Common myeloid progenitor, CD34-positive (primary cell): Measurements from ENCODE around the gene ZNF853.
"Not testable (repeated sequence)": the region's sequence is repeated elsewhere in the genome, so short reads cannot be mapped to it uniquely, and the experiment has no call there.

Experiments
- CTCF ChIA-PET: fragments of 350-600 bp; sonication (Branson Sonifier 250); formaldehyde crosslinking; loops from one replicate; lab custom pipeline; 2021; ENCODE audit warnings: antibody characterized with exemption; lab: Charles Lee
- POLR2A ChIA-PET: fragments of 350-600 bp; sonication (Branson Sonifier 250); formaldehyde crosslinking; loops from one replicate; lab custom pipeline; 2021; ENCODE audit warnings: antibody characterized with exemption; lab: Charles Lee
- DNase-seq, 3 donors: peaks; one replicate each; pipeline versions ENCODE4 v3.0.0 to v3.0.0-alpha.2; 2013
- H3K27ac ChIP-seq, 2 experiments: 1 replicate in 1 of 2; 2 replicates in 1 of 2; pipeline ENCODE4 v1.7.0; 2013; ENCODE audit warnings: inconsistent platforms in 2 of 2, low read length in 2 of 2, mild to moderate bottlenecking in 2 of 2, low read depth in 1 of 2, moderate library complexity in 1 of 2; ENCODE audit not compliant: severe bottlenecking in 2 of 2, insufficient read depth in 1 of 2, poor library complexity in 1 of 2
- H3K27me3 ChIP-seq, 5 experiments: replicated peaks in 2 of 5; 1 replicate in 3 of 5; 2 replicates in 2 of 5; pipeline versions ENCODE4 v1.6.1 to v1.7.0; 2013; ENCODE audit warnings: low read length in 4 of 5, mild to moderate bottlenecking in 2 of 5, moderate library complexity in 2 of 5, inconsistent platforms in 1 of 5; ENCODE audit not compliant: insufficient read depth in 5 of 5, control insufficient read depth in 4 of 5
- H3K36me3 ChIP-seq, 4 experiments: 1 replicate in 2 of 4; 2 replicates in 2 of 4; pipeline versions ENCODE4 v1.6.1 to v1.7.0; 2013; ENCODE audit warnings: low read length in 3 of 4, control low read depth in 1 of 4, mild to moderate bottlenecking in 1 of 4; ENCODE audit not compliant: control insufficient read depth in 4 of 4, insufficient read depth in 4 of 4
- H3K4me1 ChIP-seq, 4 experiments: 1 replicate in 3 of 4; 2 replicates in 1 of 4; pipeline versions ENCODE4 v1.6.1 to v1.7.1; 2013; ENCODE audit warnings: low read length in 3 of 4, mild to moderate bottlenecking in 3 of 4, control low read depth in 1 of 4, inconsistent platforms in 1 of 4, moderate library complexity in 1 of 4; ENCODE audit not compliant: control insufficient read depth in 4 of 4, insufficient read depth in 4 of 4; ENCODE audit errors: control extremely low read depth in 1 of 4
- H3K4me3 ChIP-seq, 7 experiments: 1 replicate in 4 of 7; 2 replicates in 3 of 7; pipeline versions ENCODE4 v1.5.1 to v1.7.0; 2013; ENCODE audit warnings: mild to moderate bottlenecking in 7 of 7, low read length in 6 of 7, moderate library complexity in 6 of 7, inconsistent platforms in 2 of 7, low read depth in 2 of 7, control low read depth in 1 of 7; ENCODE audit not compliant: insufficient read depth in 4 of 7, control insufficient read depth in 1 of 7; ENCODE audit errors: extremely low read depth in 1 of 7
- H3K9me3 ChIP-seq, 5 experiments: 1 replicate in 4 of 5; 2 replicates in 1 of 5; pipeline versions ENCODE4 v1.6.1 to v1.7.1; 2013; ENCODE audit warnings: low read length in 4 of 5, mild to moderate bottlenecking in 2 of 5, inconsistent platforms in 1 of 5, low read depth in 1 of 5, moderate library complexity in 1 of 5; ENCODE audit not compliant: control insufficient read depth in 4 of 5, insufficient read depth in 2 of 5; ENCODE audit errors: control extremely low read depth in 1 of 5
- WGBS: methylation state at CpG from one replicate; pipeline ENCODE4 v1.1.5; 2013; ENCODE audit not compliant: insufficient coverage; 5-methylcytosine and 5-hydroxymethylcytosine counted together

ZNF853 gene

GRCh38 chr7:6576867-6577368 lies 38.5 kb upstream of the ZNF853 start:
- peak; percentile 47 to 84 (median 74) for DNase-seq

GRCh38 chr7:6577369-6578113 lies 37.9 kb upstream of the ZNF853 start, which contains the start of gene ZDHHC4:
TSS of gene ZDHHC4 (plus strand) at chr7:6577454. CDS start at chr7:6580562, 3,108 bp downstream.
- peak; percentile 95 to 97 (median 96) for DNase-seq
- WGBS = 14% methylated on average over 33 of the region's 51 CpGs

More at GRCh38 chr7:6576867-6577368, 38.5 kb upstream of the ZNF853 start:
- CTCF ChIA-PET = interaction anchor here (0.9 to 10.5 kb wide), 5 partner anchors 12 to 64 kb away, joined by 3 to 93 read pairs (median 7); partner anchors contain the start of gene INTS15
- H3K27me3 ChIP-seq, H3K9me3 ChIP-seq: not testable (repeated sequence)
- Histone ChIP-seq H3K36me3 (peaks cover 1 to 22% (median 12%) of the 10 kb centered on the region in 4 experiments), H3K4me3 (peak overlapping the region; percentile 43 to 88 (median 72)), H3K4me1 (peaks cover 0 to 15% (median 13%) of the 10 kb centered on the region in 4 experiments), H3K27ac (peak overlapping the region; percentile 90 to 96)
- WGBS = 0% methylated on average over 6 of the region's 14 CpGs
- POLR2A ChIA-PET = interaction anchor here (1.1 to 1.3 kb wide), 2 partner anchors 44 to 61 kb away, joined by 4 read pairs; no protein-coding TSS in a partner anchor

GRCh38 chr7:6578114-6579084 lies 37.0 kb upstream of the ZNF853 start:
- ChIA-PET POLR2A (interaction anchor here (0.7 to 1.3 kb wide), 3 partner anchors 11 to 62 kb away, joined by 4 read pairs; partner anchors contain the start of gene INTS15), CTCF (interaction anchor here (0.9 to 10.5 kb wide), 7 partner anchors 11 to 65 kb away, joined by 3 to 93 read pairs (median 4); partner anchors contain the start of gene INTS15)
- 99% methylated on average over 9 of the region's 18 CpGs for WGBS
- Histone ChIP-seq H3K27ac (peak overlapping the region in 1 of 2 experiments; percentile 96), H3K4me3 (peak overlapping the region in 4 of 7 experiments; percentile 72 to 88 (median 78)), H3K9me3 (no peaks in the 10 kb centered on the region), H3K36me3 (peaks cover 13 to 35% (median 22%) of the 10 kb centered on the region in 4 experiments), H3K27me3 (no peaks in the 10 kb centered on the region), H3K4me1 (peaks cover 0 to 15% (median 13%) of the 10 kb centered on the region in 4 experiments)
- no peak for DNase-seq

More at GRCh38 chr7:6577369-6578113, 37.9 kb upstream of the ZNF853 start, which contains the start of gene ZDHHC4:
- H3K36me3 ChIP-seq = peaks cover 5 to 27% (median 15%) of the 10 kb centered on the region in 4 experiments
- peak within 1 kb of the TSS; percentile 90 to 96 for H3K27ac ChIP-seq
- POLR2A ChIA-PET = interaction anchor here (1.1 to 1.3 kb wide), 2 partner anchors 44 to 61 kb away, joined by 4 read pairs; no protein-coding TSS in a partner anchor
- no peaks in the 10 kb centered on the region for H3K9me3 ChIP-seq
- H3K4me3 ChIP-seq = peak within 1 kb of the TSS; percentile 43 to 88 (median 72)
- CTCF ChIA-PET = interaction anchor here (0.9 to 10.5 kb wide), 7 partner anchors 12 to 65 kb away, joined by 3 to 93 read pairs (median 4); partner anchors contain the start of gene INTS15
- H3K4me1 ChIP-seq = peaks cover 0 to 15% (median 13%) of the 10 kb centered on the region in 4 experiments
- H3K27me3 ChIP-seq = no peaks in the 10 kb centered on the region

- H3K4me1 ChIP-seq = peaks cover 0 to 15% (median 13%) of the 10 kb centered on the region in 4 experiments
- H3K27me3 ChIP-seq = no peaks in the 10 kb centered on the region
- DNase-seq = peak; percentile 56 to 83 (median 77)
- H3K4me3 ChIP-seq = no peak overlapping the region
- no peaks in the 10 kb centered on the region for H3K9me3 ChIP-seq
- POLR2A ChIA-PET = no interaction called here
- 100% methylated on average over 4 of the region's 4 CpGs for WGBS
- H3K27ac ChIP-seq = no peak overlapping the region
- CTCF ChIA-PET = interaction anchor here (1.3 kb wide), 1 partner anchor 11 kb away, joined by 6 read pairs; the partner anchor contains the start of gene INTS15
- peaks cover 14 to 38% (median 27%) of the 10 kb centered on the region in 4 experiments for H3K36me3 ChIP-seq
Observed at GRCh38 chr7:6579446-6579845, 36.0 kb upstream of the ZNF853 start.

- DNase-seq, H3K9me3 ChIP-seq, CTCF ChIA-PET, H3K27me3 ChIP-seq, H3K4me3 ChIP-seq, H3K27ac ChIP-seq: not testable (repeated sequence)
- POLR2A ChIA-PET = interaction anchor here (0.7 kb wide), 1 partner anchor 1128 kb away, joined by 3 read pairs; no protein-coding TSS in a partner anchor
- WGBS = 100% methylated on average over 4 of the region's 8 CpGs
- Histone ChIP-seq H3K4me1 (peaks cover 0 to 10% (median 9%) of the 10 kb centered on the region in 4 experiments), H3K36me3 (peaks cover 17 to 62% (median 41%) of the 10 kb centered on the region in 4 experiments)
Observed at GRCh38 chr7:6585746-6586432, 29.5 kb upstream of the ZNF853 start.
